HCT116 (cell line): ENCODE data around the gene C1orf185. TPM values are rescaled to one million over a fixed set of nuclear protein-coding genes. Genes with fewer than 3 reads are reported as not detected.

Experiments used
- ATAC-seq: fragments of 200-7000 bp; cut with Tn5 transposase; 2 replicates; pipeline ENCODE4 v1.9.1; 2020; ENCODE audit warnings: mild to moderate bottlenecking, moderate library complexity
- BruUV-seq: library from RNA; stranded (reverse); fragments of 400-500 nt; replicated peaks from 2 replicates; lab custom pipeline; 2021; lab: Mats Ljungman, UMichigan
- CTCF ChIA-PET: fragments of 300-600 bp; sonication (Branson Sonifier 250); formaldehyde crosslinking; loops from one replicate; lab custom pipeline; 2021; ENCODE audit warnings: antibody characterized with exemption; lab: Charles Lee
- POLR2A ChIA-PET: fragments of 300-600, 350-600 bp; sonication (Branson Sonifier 250); formaldehyde crosslinking; loops from one replicate; lab custom pipeline; 2021; ENCODE audit warnings: antibody characterized with exemption; lab: Charles Lee
- RAD21 ChIA-PET, 2 experiments: fragments of 300-600 bp; sonication (Branson Sonifier 250); formaldehyde crosslinking; loops; one replicate each; lab custom pipeline; 2023; ENCODE audit warnings: low total read pairs in 2 of 2; ENCODE audit not compliant: uncharacterized antibody in 2 of 2, unreplicated experiment in 2 of 2, low non-redundant PET in 1 of 2; lab: Charles Lee
- DNase-seq: peaks from one replicate; pipeline ENCODE4 v3.0.0-alpha.2; 2010; ENCODE audit warnings: low read depth, low spot score
- H2AFZ ChIP-seq: fragments of 200-600 bp; shearing (Covaris generic), sonication (generic); 2 replicates; pipeline ENCODE4 v1.6.1; 2017; ENCODE audit warnings: low read depth, mixed run types, mixed read lengths, antibody characterized with exemption, low read length; ENCODE audit not compliant: poor library complexity, severe bottlenecking
- H3K27ac ChIP-seq: 2 replicates; pipeline ENCODE4 v1.5.1; 2012; ENCODE audit warnings: low read depth, low read length
- H3K27me3 ChIP-seq: fragments of 200-600 bp; sonication (generic); 2 replicates; pipeline ENCODE4 v1.6.1; 2016; ENCODE audit warnings: mixed run types, low read length, mixed read lengths; ENCODE audit not compliant: insufficient read depth
- H3K36me3 ChIP-seq, 2 experiments: fragments of 200-500 bp in 1 of 2; fragments of 200-600 bp in 1 of 2; sonication (Bioruptor generic) in 1 of 2; sonication (generic) in 1 of 2; 2 replicates each; pipeline versions ENCODE4 v1.5.1 to v1.6.1; 2014 to 2016; ENCODE audit warnings: low read length in 2 of 2, inconsistent platforms in 1 of 2, mixed read lengths in 1 of 2, mixed run types in 1 of 2; ENCODE audit not compliant: insufficient read depth in 2 of 2, control insufficient read depth in 1 of 2
- H3K4me1 ChIP-seq, 2 experiments: fragments of 200-600 bp in 1 of 2; sonication (generic) in 1 of 2; 2 replicates each; pipeline versions ENCODE4 v1.5.1 to v1.6.1; 2012 to 2017; ENCODE audit warnings: low read length in 2 of 2, inconsistent platforms in 1 of 2, mild to moderate bottlenecking in 1 of 2, mixed read lengths in 1 of 2, mixed run types in 1 of 2, moderate library complexity in 1 of 2; ENCODE audit not compliant: insufficient read depth in 2 of 2, control insufficient read depth in 1 of 2
- H3K4me2 ChIP-seq: fragments of 200-600 bp; sonication (generic); 2 replicates; pipeline ENCODE4 v1.6.1; 2017; ENCODE audit warnings: mixed run types, low read length, mixed read lengths
- H3K4me3 ChIP-seq, 2 experiments: fragments of 200-600 bp in 1 of 2; sonication (generic) in 1 of 2; replicated peaks in 1 of 2; 2 replicates each; pipeline ENCODE4 v1.5.1; 2011 to 2016; ENCODE audit warnings: low read length in 2 of 2, control low read depth in 1 of 2, low read depth in 1 of 2, mild to moderate bottlenecking in 1 of 2, mixed read lengths in 1 of 2, mixed run types in 1 of 2
- H3K79me2 ChIP-seq: fragments of 200-600 bp; sonication (generic); 2 replicates; pipeline ENCODE4 v1.6.1; 2017; ENCODE audit warnings: mild to moderate bottlenecking, mixed run types, low read length, moderate library complexity, mixed read lengths; ENCODE audit not compliant: insufficient read depth
- H3K9ac ChIP-seq: fragments of 200-600 bp; sonication (generic); 2 replicates; pipeline ENCODE4 v1.6.1; 2016; ENCODE audit warnings: low read length, mixed read lengths
- H3K9me2 ChIP-seq: fragments of 200-600 bp; sonication (generic), shearing (Covaris generic); 2 replicates; pipeline ENCODE4 v1.6.1; 2017; ENCODE audit warnings: mixed run types, mild to moderate bottlenecking, moderate library complexity; ENCODE audit not compliant: insufficient read depth
- H3K9me3 ChIP-seq, 2 experiments: fragments of 200-500 bp in 1 of 2; fragments of 200-600 bp in 1 of 2; sonication (Bioruptor generic) in 1 of 2; sonication (generic) in 1 of 2; 2 replicates each; pipeline ENCODE4 v1.6.1; 2014 to 2017; ENCODE audit warnings: low read length in 2 of 2, mixed read lengths in 2 of 2, inconsistent platforms in 1 of 2, low read depth in 1 of 2, mild to moderate bottlenecking in 1 of 2, mixed run types in 1 of 2, moderate library complexity in 1 of 2; ENCODE audit not compliant: control insufficient read depth in 1 of 2, insufficient read depth in 1 of 2
- H4K20me1 ChIP-seq: fragments of 200-600 bp; sonication (generic), shearing (Covaris generic); 2 replicates; pipeline ENCODE4 v1.6.1; 2017; ENCODE audit warnings: mixed run types, mild to moderate bottlenecking, moderate library complexity; ENCODE audit not compliant: insufficient read depth
- CBX3 ChIP-seq: IDR thresholded peaks from 2 replicates; pipeline ENCODE4 v1.6.1; 2012; ENCODE audit warnings: low read depth
- EGR1 ChIP-seq: IDR thresholded peaks from 2 replicates; pipeline ENCODE4 v1.6.1; 2012; ENCODE audit warnings: low read depth
- ELF1 ChIP-seq: IDR thresholded peaks from 2 replicates; pipeline ENCODE4 v1.6.1; 2012; ENCODE audit warnings: low read depth, borderline replicate concordance
- EZH2phosphoT487 ChIP-seq: fragments of 200-600 bp; IDR thresholded peaks from 2 replicates; pipeline ENCODE4 v1.6.1; 2018; ENCODE audit warnings: antibody characterized with exemption, borderline replicate concordance
- FOSL1 ChIP-seq: IDR thresholded peaks from 2 replicates; pipeline ENCODE4 v1.6.1; 2012; ENCODE audit warnings: low read depth
- JUND ChIP-seq: IDR thresholded peaks from 2 replicates; pipeline ENCODE4 v1.6.1; 2012
- POLR2A ChIP-seq: IDR thresholded peaks from 2 replicates; pipeline ENCODE4 v1.7.0; 2011; ENCODE audit warnings: borderline replicate concordance; ENCODE audit not compliant: insufficient read depth, insufficient read length; ENCODE audit errors: extremely low read depth
- POLR2AphosphoS5 ChIP-seq: IDR thresholded peaks from 2 replicates; pipeline ENCODE4 v1.6.1; 2011; ENCODE audit warnings: mild to moderate bottlenecking, low read depth, low read length, moderate library complexity
- RAD21 ChIP-seq: IDR thresholded peaks from 2 replicates; pipeline ENCODE4 v1.6.1; 2012; ENCODE audit warnings: low read depth, mild to moderate bottlenecking
- REST ChIP-seq: IDR thresholded peaks from 2 replicates; pipeline ENCODE4 v1.6.1; 2012; ENCODE audit warnings: low read depth
- SIN3A ChIP-seq: IDR thresholded peaks from 2 replicates; pipeline ENCODE4 v1.6.1; 2012; ENCODE audit warnings: low read depth
- SP1 ChIP-seq: IDR thresholded peaks from 2 replicates; pipeline ENCODE4 v1.6.1; 2012; ENCODE audit warnings: low read depth
- TCF7L2 ChIP-seq: IDR thresholded peaks from 2 replicates; pipeline ENCODE4 v1.7.0; 2011; ENCODE audit warnings: borderline replicate concordance, inconsistent platforms; ENCODE audit not compliant: insufficient read depth, insufficient read length; ENCODE audit errors: extremely low read depth
- ZBTB33 ChIP-seq: IDR thresholded peaks from 2 replicates; pipeline ENCODE4 v1.6.1; 2011; ENCODE audit warnings: mild to moderate bottlenecking, low read length, moderate library complexity; ENCODE audit not compliant: insufficient replicate concordance; ENCODE audit errors: extremely low read depth
- intact Hi-C: fragments of 100-400 bp; cut with micrococcal nuclease; formaldehyde crosslinking; loops from 2 replicates; pipeline ENCODE4 v1.10.0; 2022
- total RNA-seq: library from RNA; stranded (reverse); gene quantifications from one replicate; pipeline ENCODE4 v1.2.1, GENCODE V29; 2021; ENCODE audit not compliant: unreplicated experiment
- TF ChIP-seq, protein P1 (sequence below): IDR thresholded peaks from 2 replicates; pipeline ENCODE4 v1.6.1; 2012
- TF ChIP-seq, protein P2 (sequence below), 3 experiments: fragments of 200-600 bp in 1 of 3; sonication (generic) in 1 of 3; IDR thresholded peaks in 2 of 3; conservative IDR thresholded peaks in 1 of 3; 2 replicates each; pipeline ENCODE4 v1.5.1; 2012 to 2017; ENCODE audit warnings: low read depth in 2 of 3, low read length in 2 of 3, antibody characterized with exemption in 1 of 3, borderline replicate concordance in 1 of 3, control low read depth in 1 of 3, mild to moderate bottlenecking in 1 of 3, mixed read lengths in 1 of 3, mixed run types in 1 of 3, moderate library complexity in 1 of 3; ENCODE audit not compliant: insufficient read depth in 1 of 3
- TF ChIP-seq, protein P3 (sequence below): IDR thresholded peaks from 2 replicates; pipeline ENCODE4 v1.6.1; 2012

C1orf185 gene
- total RNA-seq, 1 experiment from 2014 or later = not detected

- Histone ChIP-seq H3K4me1 (no peaks in the 10 kb centered on the region), H3K4me2 (no peak overlapping the region), H3K27ac (no peak overlapping the region), H3K4me3 (no peak overlapping the region), H3K36me3 (no peaks in the 10 kb centered on the region), H3K9me3 (no peaks in the 10 kb centered on the region), H3K79me2 (no peaks in the 10 kb centered on the region), H3K27me3 (no peaks in the 10 kb centered on the region), H3K9me2 (no peaks in the 10 kb centered on the region), H3K9ac (no peak overlapping the region), H2AFZ (no peak overlapping the region), H4K20me1 (no peaks in the 10 kb centered on the region)
- ATAC-seq = no peak
- ChIA-PET CTCF (no interaction called here), RAD21 (no interaction called here), POLR2A (no interaction called here)
- DNase-seq = no peak
- BruUV-seq = no TSS peak
- TF ChIP-seq FOSL1 = no peak
- TF ChIP-seq CBX3 = no peak
- TF ChIP-seq ELF1 = no peak
- no peak for TF ChIP-seq POLR2AphosphoS5
- TF ChIP-seq EZH2phosphoT487 = no peak
- TF ChIP-seq ZBTB33 = no peak
- TF ChIP-seq, protein P1, sequence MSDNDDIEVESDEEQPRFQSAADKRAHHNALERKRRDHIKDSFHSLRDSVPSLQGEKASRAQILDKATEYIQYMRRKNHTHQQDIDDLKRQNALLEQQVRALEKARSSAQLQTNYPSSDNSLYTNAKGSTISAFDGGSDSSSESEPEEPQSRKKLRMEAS = no peak
- TF ChIP-seq RAD21 = no peak
- TF ChIP-seq POLR2A = no peak
- TF ChIP-seq, protein P2, sequence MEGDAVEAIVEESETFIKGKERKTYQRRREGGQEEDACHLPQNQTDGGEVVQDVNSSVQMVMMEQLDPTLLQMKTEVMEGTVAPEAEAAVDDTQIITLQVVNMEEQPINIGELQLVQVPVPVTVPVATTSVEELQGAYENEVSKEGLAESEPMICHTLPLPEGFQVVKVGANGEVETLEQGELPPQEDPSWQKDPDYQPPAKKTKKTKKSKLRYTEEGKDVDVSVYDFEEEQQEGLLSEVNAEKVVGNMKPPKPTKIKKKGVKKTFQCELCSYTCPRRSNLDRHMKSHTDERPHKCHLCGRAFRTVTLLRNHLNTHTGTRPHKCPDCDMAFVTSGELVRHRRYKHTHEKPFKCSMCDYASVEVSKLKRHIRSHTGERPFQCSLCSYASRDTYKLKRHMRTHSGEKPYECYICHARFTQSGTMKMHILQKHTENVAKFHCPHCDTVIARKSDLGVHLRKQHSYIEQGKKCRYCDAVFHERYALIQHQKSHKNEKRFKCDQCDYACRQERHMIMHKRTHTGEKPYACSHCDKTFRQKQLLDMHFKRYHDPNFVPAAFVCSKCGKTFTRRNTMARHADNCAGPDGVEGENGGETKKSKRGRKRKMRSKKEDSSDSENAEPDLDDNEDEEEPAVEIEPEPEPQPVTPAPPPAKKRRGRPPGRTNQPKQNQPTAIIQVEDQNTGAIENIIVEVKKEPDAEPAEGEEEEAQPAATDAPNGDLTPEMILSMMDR (IDR thresholded peaks at IDR 0.05 in 2 of 3, conservative IDR thresholded peaks at IDR 0.05 in 1 of 3; ENCODE audit: borderline replicate concordance in 1 of 3, insufficient read depth in 1 of 3, low read depth in 2 of 3, low read length in 2 of 3) = no peak
- no peak for TF ChIP-seq REST
- TF ChIP-seq SIN3A = no peak
- TF ChIP-seq TCF7L2 = no peak
- TF ChIP-seq SP1 = no peak
- TF ChIP-seq JUND = no peak
- no peak for TF ChIP-seq EGR1
- TF ChIP-seq, protein P3, sequence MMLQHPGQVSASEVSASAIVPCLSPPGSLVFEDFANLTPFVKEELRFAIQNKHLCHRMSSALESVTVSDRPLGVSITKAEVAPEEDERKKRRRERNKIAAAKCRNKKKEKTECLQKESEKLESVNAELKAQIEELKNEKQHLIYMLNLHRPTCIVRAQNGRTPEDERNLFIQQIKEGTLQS = no peak
- intact Hi-C loops = no loop called here
Measured at GRCh38 chr1:51072043-51072439, 30.0 kb upstream of the C1orf185 start.
